NCI-H2107 (cell line): ENCODE results near the gene INTS15.
A peak's percentile ranks its signal among the peaks of the same experiment; 100 is the strongest.
"Not testable (repeated sequence)": the region's sequence is repeated elsewhere in the genome, so short reads cannot be mapped to it uniquely, and the experiment has no call there.

Experiments
- DNase-seq: peaks from one replicate; lab custom pipeline; 2025; lab: John Stamatoyannopoulos, UW

Gene INTS15

GRCh38 chr7:6589829-6590644 is at the start of gene INTS15:
TSS of gene INTS15 (plus strand) at chr7:6590021. CDS start at chr7:6590284, 263 bp downstream.
- peak; percentile 67 for DNase-seq

GRCh38 chr7:6542368-6542767 is 47.5 kb upstream of the INTS15 start:
- no peak for DNase-seq

GRCh38 chr7:6545398-6546126 is 44.3 kb upstream of the INTS15 start:
- DNase-seq: no peak

- DNase-seq: no peak
Measured at GRCh38 chr7:6546498-6547251, 43.1 kb upstream of the INTS15 start.

GRCh38 chr7:6547400-6547799 is 42.4 kb upstream of the INTS15 start:
- no peak for DNase-seq

- DNase-seq: no peak
Measured at GRCh38 chr7:6551016-6551511, 38.8 kb upstream of the INTS15 start, which contains the start of gene GRID2IP. TSS of gene GRID2IP (minus strand) at chr7:6551461. CDS start at chr7:6551436, 25 bp downstream.

GRCh38 chr7:6553448-6554044 is 36.3 kb upstream of the INTS15 start:
- DNase-seq: no peak

GRCh38 chr7:6554848-6555247 is 35.0 kb upstream of the INTS15 start:
- DNase-seq: no peak

GRCh38 chr7:6556196-6556595 is 33.6 kb upstream of the INTS15 start:
- no peak for DNase-seq

GRCh38 chr7:6558837-6559236 is 31.0 kb upstream of the INTS15 start:
- DNase-seq: no peak

- DNase-seq: no peak
Measured at GRCh38 chr7:6559896-6560295, 29.9 kb upstream of the INTS15 start.

- no peak for DNase-seq
Measured at GRCh38 chr7:6562106-6562505, 27.7 kb upstream of the INTS15 start.

- no peak for DNase-seq
Measured at GRCh38 chr7:6563936-6564770, 25.7 kb upstream of the INTS15 start.

- DNase-seq: no peak
Measured at GRCh38 chr7:6565655-6566054, 24.2 kb upstream of the INTS15 start.

- no peak for DNase-seq
Measured at GRCh38 chr7:6567886-6568285, 21.9 kb upstream of the INTS15 start.

- no peak for DNase-seq
Measured at GRCh38 chr7:6571160-6571779, 18.6 kb upstream of the INTS15 start.

- DNase-seq: no peak
Measured at GRCh38 chr7:6575281-6576023, 14.4 kb upstream of the INTS15 start.

GRCh38 chr7:6576024-6576866 is 13.6 kb upstream of the INTS15 start:
- DNase-seq: no peak

GRCh38 chr7:6576867-6577368 is 12.9 kb upstream of the INTS15 start:
- not testable (repeated sequence) for DNase-seq
